H9 (cell line): ENCODE results near the gene GSTA4. TPM values are rescaled to one million over a fixed set of nuclear protein-coding genes. Genes with fewer than 3 reads are reported as not detected.

ENCODE experiments used
- DNase-seq: peaks from one replicate; pipeline ENCODE4 v3.0.0-alpha.2; 2017
- H2AFZ ChIP-seq: one replicate; pipeline ENCODE4 v1.6.1; 2013; ENCODE audit warnings: mild to moderate bottlenecking, low read length, control low read depth, moderate library complexity
- H2AK5ac ChIP-seq: 2 replicates; pipeline ENCODE4 v1.6.1; 2013; ENCODE audit warnings: low read length, control low read depth, mixed read lengths; ENCODE audit not compliant: insufficient read length
- H2BK120ac ChIP-seq: one replicate; pipeline ENCODE4 v1.6.1; 2013; ENCODE audit warnings: low read depth, mild to moderate bottlenecking, low read length, control low read depth, inconsistent platforms; ENCODE audit not compliant: poor library complexity, severe bottlenecking
- H2BK12ac ChIP-seq: 2 replicates; pipeline ENCODE4 v1.6.1; 2013; ENCODE audit warnings: low read length, control low read depth, mixed read lengths, low read depth; ENCODE audit not compliant: insufficient read length
- H2BK15ac ChIP-seq: 2 replicates; pipeline ENCODE4 v1.6.1; 2013; ENCODE audit warnings: low read depth, low read length, control low read depth
- H2BK20ac ChIP-seq: one replicate; pipeline ENCODE4 v1.6.1; 2013; ENCODE audit warnings: low read depth, mild to moderate bottlenecking, low read length, control low read depth, inconsistent platforms; ENCODE audit not compliant: poor library complexity, severe bottlenecking
- H2BK5ac ChIP-seq: 2 replicates; pipeline ENCODE4 v1.6.1; 2013; ENCODE audit warnings: low read length, control low read depth, mixed read lengths; ENCODE audit not compliant: insufficient read length
- H3K14ac ChIP-seq: 2 replicates; pipeline ENCODE4 v1.6.1; 2013; ENCODE audit warnings: low read length, control low read depth; ENCODE audit not compliant: insufficient read depth
- H3K18ac ChIP-seq: 2 replicates; pipeline ENCODE4 v1.6.1; 2013; ENCODE audit warnings: low read depth, mild to moderate bottlenecking, mixed read lengths, low read length, control low read depth; ENCODE audit not compliant: insufficient read length
- H3K23ac ChIP-seq: 2 replicates; pipeline ENCODE4 v1.6.1; 2013; ENCODE audit warnings: low read length, control low read depth, mixed read lengths, low read depth; ENCODE audit not compliant: insufficient read length
- H3K23me2 ChIP-seq: 2 replicates; pipeline ENCODE4 v1.6.1; 2013; ENCODE audit warnings: low read depth, mild to moderate bottlenecking, mixed read lengths, low read length, control low read depth; ENCODE audit not compliant: insufficient read length, poor library complexity, severe bottlenecking
- H3K27ac ChIP-seq: 2 replicates; pipeline ENCODE4 v1.5.1; 2013; ENCODE audit warnings: low read length, control low read depth, mixed read lengths, low read depth; ENCODE audit not compliant: insufficient read length
- H3K27me3 ChIP-seq: 2 replicates; pipeline ENCODE4 v1.6.1; 2013; ENCODE audit warnings: low read length, control low read depth, inconsistent platforms; ENCODE audit not compliant: insufficient read depth
- H3K4ac ChIP-seq: 2 replicates; pipeline ENCODE4 v1.6.1; 2013; ENCODE audit warnings: low read depth, mild to moderate bottlenecking, control low read depth, inconsistent platforms, low read length, moderate library complexity
- H3K4me1 ChIP-seq: 2 replicates; pipeline ENCODE4 v1.6.1; 2013; ENCODE audit warnings: low read length, control low read depth, inconsistent platforms; ENCODE audit not compliant: insufficient read depth
- H3K4me2 ChIP-seq: 2 replicates; pipeline ENCODE4 v1.6.1; 2013; ENCODE audit warnings: low read length, control low read depth, mixed read lengths; ENCODE audit not compliant: insufficient read length, insufficient read depth
- H3K56ac ChIP-seq: 2 replicates; pipeline ENCODE4 v1.6.1; 2013; ENCODE audit warnings: low read depth, mild to moderate bottlenecking, mixed read lengths, low read length, control low read depth; ENCODE audit not compliant: insufficient read length
- H3K79me1 ChIP-seq: 2 replicates; pipeline ENCODE4 v1.6.1; 2013; ENCODE audit warnings: low read depth, mild to moderate bottlenecking, moderate library complexity, low read length, control low read depth, inconsistent platforms; ENCODE audit not compliant: insufficient read depth, poor library complexity, severe bottlenecking
- H3K79me2 ChIP-seq: 2 replicates; pipeline ENCODE4 v1.6.1; 2013; ENCODE audit warnings: low read length, control low read depth, inconsistent platforms; ENCODE audit not compliant: insufficient read depth
- H3K9ac ChIP-seq: 2 replicates; pipeline ENCODE4 v1.6.1; 2013; ENCODE audit warnings: low read length, control low read depth, mixed read lengths; ENCODE audit not compliant: insufficient read length; ENCODE audit errors: extremely low read depth
- H3K9me3 ChIP-seq: one replicate; pipeline ENCODE4 v1.6.1; 2013; ENCODE audit warnings: low read depth, low read length, inconsistent platforms; ENCODE audit not compliant: control insufficient read depth
- H3T11ph ChIP-seq: one replicate; pipeline ENCODE4 v1.6.1; 2013; ENCODE audit warnings: mild to moderate bottlenecking, low read length, control low read depth, inconsistent platforms
- H4K20me1 ChIP-seq: one replicate; pipeline ENCODE4 v1.6.1; 2013; ENCODE audit not compliant: control insufficient read depth, insufficient read length, insufficient read depth
- H4K5ac ChIP-seq: 2 replicates; pipeline ENCODE4 v1.6.1; 2013; ENCODE audit warnings: low read depth, mild to moderate bottlenecking, mixed read lengths, low read length, control low read depth; ENCODE audit not compliant: insufficient read length
- H4K8ac ChIP-seq: replicated peaks from 2 replicates; pipeline ENCODE4 v1.6.1; 2013; ENCODE audit warnings: low read length, control low read depth, mixed read lengths, low read depth; ENCODE audit not compliant: insufficient read length
- H4K91ac ChIP-seq: 2 replicates; pipeline ENCODE4 v1.6.1; 2013; ENCODE audit warnings: low read depth, mild to moderate bottlenecking, moderate library complexity, mixed read lengths, low read length, control low read depth; ENCODE audit not compliant: insufficient read length
- H3K27ac Mint-ChIP-seq, 3 experiments: 2 replicates in 2 of 3; 3 replicates in 1 of 3; pipeline ENCODE4 v1.8.0; 2020 to 2021; ENCODE audit warnings: mixed read lengths in 3 of 3, mild to moderate bottlenecking in 1 of 3, moderate library complexity in 1 of 3
- H3K27me3 Mint-ChIP-seq: 2 replicates; pipeline ENCODE4 v1.8.0; 2021; ENCODE audit warnings: low read depth, mild to moderate bottlenecking, moderate library complexity, mixed read lengths
- H3K36me3 Mint-ChIP-seq, 3 experiments: 2 replicates in 2 of 3; 3 replicates in 1 of 3; pipeline ENCODE4 v1.8.0; 2020 to 2021; ENCODE audit warnings: low read depth in 3 of 3, mixed read lengths in 3 of 3; ENCODE audit not compliant: insufficient read depth in 1 of 3
- H3K4me1 Mint-ChIP-seq, 2 experiments: 2 replicates each; pipeline ENCODE4 v1.8.0; 2020; ENCODE audit warnings: mixed read lengths in 2 of 2
- H3K4me3 Mint-ChIP-seq, 2 experiments: 2 replicates in 1 of 2; 3 replicates in 1 of 2; pipeline ENCODE4 v1.8.0; 2020 to 2021; ENCODE audit warnings: mild to moderate bottlenecking in 2 of 2, mixed read lengths in 2 of 2, moderate library complexity in 1 of 2
- H3K9me3 Mint-ChIP-seq, 2 experiments: 2 replicates in 1 of 2; 3 replicates in 1 of 2; pipeline ENCODE4 v1.8.0; 2020; ENCODE audit warnings: mild to moderate bottlenecking in 2 of 2, mixed read lengths in 2 of 2, moderate library complexity in 1 of 2
- WGBS: extraction: QIAGEN DNeasy Blood & Tissue Kit; methylation state at CpG from one replicate; pipeline ENCODE4 v1.1.7; 2013; ENCODE audit warnings: missing lambda C conversion rate, low lambda C conversion rate, mixed read lengths; ENCODE audit not compliant: insufficient read length; ENCODE audit errors: extremely low coverage; 5-methylcytosine and 5-hydroxymethylcytosine counted together
- total RNA-seq: library from RNA; stranded (reverse); gene quantifications from 2 replicates; pipeline ENCODE4 v1.2.1, GENCODE V29; 2021
- TF ChIP-seq, protein P1 (sequence below): fragments of 200-600 bp; sonication (generic); conservative IDR thresholded peaks from 3 replicates; pipeline ENCODE4 v1.8.0; 2021; ENCODE audit warnings: antibody characterized with exemption, mild to moderate bottlenecking

GSTA4 gene
- total RNA-seq, 1 experiment from 2014 or later, result 32.1 TPM

DNA sequence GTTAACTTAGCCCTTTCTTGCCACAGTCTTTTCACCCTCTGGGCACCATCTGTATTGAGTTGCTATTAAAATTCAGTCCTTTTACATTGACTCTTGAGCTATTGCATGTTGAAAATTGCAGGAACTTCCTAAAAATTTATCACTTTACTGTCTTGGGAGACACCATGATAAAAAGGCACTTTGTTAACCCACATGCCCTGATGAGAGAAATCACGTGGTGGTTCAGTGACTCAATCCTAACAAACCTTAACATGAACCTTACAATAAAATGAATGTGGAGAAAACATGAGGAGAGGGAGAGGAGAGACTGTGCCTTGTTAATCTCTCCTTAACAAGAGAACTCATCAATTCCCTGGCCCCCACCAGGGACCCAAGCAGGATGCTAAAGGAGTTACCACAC lies 30.8 kb downstream of the GSTA4 start:
- no peak overlapping the region for H3K4me3 Mint-ChIP-seq
- Histone ChIP-seq H3T11ph (no peak overlapping the region), H2BK15ac (no peak overlapping the region), H2BK120ac (no peak overlapping the region), H3K4me2 (no peak overlapping the region), H3K23ac (no peak overlapping the region), H2BK20ac (no peak overlapping the region), H4K5ac (no peak overlapping the region), H3K56ac (no peak overlapping the region), H3K79me1 (no peaks in the 10 kb centered on the region), H3K4ac (no peak overlapping the region), H3K9me3 (no peaks in the 10 kb centered on the region), H3K18ac (no peak overlapping the region), H3K4me1 (no peaks in the 10 kb centered on the region; the same call in 1 of the 2 replicates), H3K27ac (no peak overlapping the region), H2AFZ (no peak overlapping the region), H2BK5ac (no peak overlapping the region), H4K20me1 (no peaks in the 10 kb centered on the region), H3K9ac (no peak overlapping the region), H4K91ac (no peak overlapping the region), H3K79me2 (no peaks in the 10 kb centered on the region), H4K8ac (no peak overlapping the region), H2BK12ac (no peak overlapping the region), H3K27me3 (no peaks in the 10 kb centered on the region; the same call in 1 of the 2 replicates), H2AK5ac (no peak overlapping the region), H3K14ac (no peak overlapping the region), H3K23me2 (no peaks in the 10 kb centered on the region)
- peaks cover 21 to 27% of the 10 kb centered on the region in 2 experiments for H3K4me1 Mint-ChIP-seq
- TF ChIP-seq, protein P1, sequence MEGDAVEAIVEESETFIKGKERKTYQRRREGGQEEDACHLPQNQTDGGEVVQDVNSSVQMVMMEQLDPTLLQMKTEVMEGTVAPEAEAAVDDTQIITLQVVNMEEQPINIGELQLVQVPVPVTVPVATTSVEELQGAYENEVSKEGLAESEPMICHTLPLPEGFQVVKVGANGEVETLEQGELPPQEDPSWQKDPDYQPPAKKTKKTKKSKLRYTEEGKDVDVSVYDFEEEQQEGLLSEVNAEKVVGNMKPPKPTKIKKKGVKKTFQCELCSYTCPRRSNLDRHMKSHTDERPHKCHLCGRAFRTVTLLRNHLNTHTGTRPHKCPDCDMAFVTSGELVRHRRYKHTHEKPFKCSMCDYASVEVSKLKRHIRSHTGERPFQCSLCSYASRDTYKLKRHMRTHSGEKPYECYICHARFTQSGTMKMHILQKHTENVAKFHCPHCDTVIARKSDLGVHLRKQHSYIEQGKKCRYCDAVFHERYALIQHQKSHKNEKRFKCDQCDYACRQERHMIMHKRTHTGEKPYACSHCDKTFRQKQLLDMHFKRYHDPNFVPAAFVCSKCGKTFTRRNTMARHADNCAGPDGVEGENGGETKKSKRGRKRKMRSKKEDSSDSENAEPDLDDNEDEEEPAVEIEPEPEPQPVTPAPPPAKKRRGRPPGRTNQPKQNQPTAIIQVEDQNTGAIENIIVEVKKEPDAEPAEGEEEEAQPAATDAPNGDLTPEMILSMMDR, result no peak
- DNase-seq, result no peak
- H3K27ac Mint-ChIP-seq, result no peak overlapping the region
- no CpG with 5 or more reads among the region's 1 CpG for WGBS
- H3K9me3 Mint-ChIP-seq, result peaks cover 9 to 18% of the 10 kb centered on the region in 2 experiments; a peak in 4 of 5 replicates
- H3K27me3 Mint-ChIP-seq, result peaks cover 25% of the 10 kb centered on the region
- H3K36me3 Mint-ChIP-seq, result peaks cover 0 to 16% (median 4%) of the 10 kb centered on the region in 3 experiments; a peak in 3 of 7 replicates
